Activated CD8-positive, alpha-beta memory T cell treated with anti-CD3 and anti-CD28 coated beads for 48 hours (primary cell): ENCODE results near the gene SPRY4.
"Not testable (repeated sequence)": the region's sequence is repeated elsewhere in the genome, so short reads cannot be mapped to it uniquely, and the experiment has no call there.

Experiments used
- DNase-seq, 3 experiments: peaks; one replicate each; pipeline ENCODE4 v3.0.0-alpha.2; 2020; ENCODE audit warnings: low read depth in 2 of 3, low spot score in 2 of 3

The SPRY4 gene

DNA sequence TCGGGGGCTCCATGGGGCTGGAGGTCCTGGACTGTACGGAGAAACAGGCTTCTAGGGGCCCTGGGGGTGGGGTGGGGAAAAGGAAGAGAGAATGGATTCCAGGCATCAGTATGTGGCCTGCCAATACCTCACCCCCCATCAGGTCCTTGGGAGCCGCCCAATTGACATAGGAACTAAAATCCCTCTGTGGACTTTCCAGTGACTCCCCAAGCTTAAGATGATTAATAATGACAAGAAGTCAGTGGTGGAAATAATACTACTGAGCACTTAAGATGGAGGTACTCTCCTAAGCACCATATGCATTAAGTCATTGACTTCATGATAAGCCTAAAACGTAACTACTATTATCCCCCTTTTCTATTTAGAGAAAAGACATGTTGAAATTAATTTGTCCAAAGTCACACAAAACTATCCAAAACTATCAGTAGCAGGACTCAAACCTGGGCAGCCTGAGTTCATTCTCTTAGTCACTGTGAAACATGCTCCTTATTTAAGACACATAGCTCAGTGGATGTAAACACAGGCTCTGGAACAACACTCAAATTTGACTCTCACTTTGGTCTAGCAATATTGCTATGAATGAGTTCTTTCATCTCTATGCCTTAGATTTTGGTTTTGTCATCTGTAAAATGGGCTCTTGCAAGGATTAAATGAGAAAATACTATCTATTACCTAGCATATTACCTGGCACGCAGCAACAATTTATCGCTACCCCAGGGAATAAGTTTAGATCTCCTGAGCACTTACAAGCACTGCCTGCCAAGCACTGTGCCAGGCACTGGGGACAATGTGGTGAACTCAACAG is 9.5 kb downstream of the SPRY4 start:
- DNase-seq: no peak

DNA sequence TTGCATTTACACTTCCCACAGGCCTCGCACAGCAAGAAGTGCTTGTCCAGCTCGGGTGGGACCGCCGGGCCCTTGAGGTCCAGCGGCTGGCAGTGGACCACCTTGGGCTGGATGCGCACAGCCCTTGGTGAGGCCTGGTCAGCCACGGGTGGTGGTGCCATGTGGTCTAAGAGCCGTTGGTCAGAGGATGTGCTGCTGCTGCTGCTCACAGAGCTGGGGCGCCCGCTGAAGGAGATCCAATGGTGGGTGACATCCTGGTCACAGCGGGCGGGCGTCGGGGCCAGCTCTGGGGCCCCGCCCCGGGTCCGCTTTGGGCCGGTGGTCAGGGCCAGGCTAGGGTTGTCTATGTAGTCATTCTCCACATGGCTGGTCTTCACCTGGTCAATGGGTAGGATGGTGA is 10.2 kb downstream of the SPRY4 start:
- no peak for DNase-seq

DNA sequence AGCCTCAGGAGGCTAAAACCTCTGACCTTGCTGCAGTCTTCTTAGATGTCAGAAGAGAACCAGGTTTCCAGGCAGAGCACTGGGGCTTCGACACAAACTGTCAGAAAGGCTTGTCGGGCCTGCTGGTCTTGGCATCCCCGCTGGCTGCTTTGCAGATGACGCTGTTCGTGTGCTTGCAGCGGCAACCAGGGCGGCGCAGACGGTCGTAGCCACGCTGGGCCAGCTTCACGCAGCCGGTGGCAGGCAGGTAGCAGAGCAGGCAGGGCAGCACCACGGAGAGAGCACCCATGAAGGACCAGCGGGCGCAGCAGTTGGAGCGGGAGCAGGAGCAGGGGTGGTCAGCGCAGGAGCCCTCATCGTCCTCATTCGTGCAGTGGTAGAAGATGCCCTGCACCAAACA is 10.7 kb downstream of the SPRY4 start:
- DNase-seq: no peak

DNA sequence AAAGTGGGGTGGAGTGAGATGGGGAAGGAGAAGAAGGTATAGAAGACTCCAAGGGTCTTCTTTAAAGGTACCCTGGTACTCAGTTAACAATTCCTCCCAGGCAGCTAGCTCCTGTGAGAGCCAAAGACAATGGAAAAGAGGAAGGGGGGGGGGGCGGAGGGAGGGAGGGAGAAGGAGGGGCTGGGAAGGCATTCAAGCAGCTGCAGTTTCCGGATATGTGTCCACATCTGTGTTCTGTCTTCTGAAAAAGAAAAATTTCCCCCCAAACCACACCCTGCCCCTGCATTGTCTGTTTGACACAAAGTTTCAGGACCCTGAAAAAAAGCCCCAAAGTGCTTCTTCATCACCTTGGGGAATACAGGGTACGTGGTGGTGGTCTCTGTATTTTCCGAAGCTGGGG is 11.1 kb downstream of the SPRY4 start:
- DNase-seq: no peak

- DNase-seq: no peak
Observed at GRCh38 chr5:142313275-142313674, 11.5 kb downstream of the SPRY4 start.

DNA sequence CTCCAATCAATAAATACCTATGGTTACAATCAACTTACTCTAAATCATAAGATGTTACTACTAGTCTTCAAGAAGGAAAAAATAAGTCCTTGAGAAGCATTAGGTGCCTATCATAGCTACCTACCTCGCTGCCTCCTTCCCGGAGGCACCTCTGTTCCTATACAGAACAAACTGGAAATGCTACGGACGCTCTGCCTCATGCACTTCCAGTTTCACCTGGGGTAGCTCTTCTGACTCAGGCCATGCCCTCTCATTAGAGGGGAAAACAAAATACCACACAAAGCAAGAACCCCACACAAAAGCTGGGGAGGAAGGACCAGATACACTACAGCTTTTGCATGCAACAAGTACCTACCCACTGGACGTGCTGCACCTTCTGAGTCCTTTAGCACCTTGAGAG is 12.4 kb downstream of the SPRY4 start:
- DNase-seq: no peak

- no peak for DNase-seq
Observed at GRCh38 chr5:142311725-142312124, 13.1 kb downstream of the SPRY4 start.

DNA sequence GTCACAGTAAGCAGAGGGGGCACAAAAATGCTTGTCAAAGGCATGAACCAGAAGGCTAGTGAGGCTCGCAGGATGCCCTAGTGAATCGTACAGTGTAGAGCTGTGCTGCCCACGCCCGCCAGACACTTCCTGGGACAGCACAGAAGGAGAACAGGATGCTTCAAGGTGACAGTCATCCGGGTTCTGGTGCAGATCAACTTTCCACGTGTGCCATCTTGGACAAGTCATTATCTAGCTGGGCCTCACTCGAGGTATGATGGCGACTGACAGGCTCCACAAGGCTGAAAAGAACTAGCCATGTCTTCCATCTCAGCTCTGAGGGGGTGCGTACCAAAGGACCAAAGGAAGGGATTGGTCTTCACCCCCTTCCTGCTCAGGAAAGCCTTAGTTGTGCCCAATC is 14.0 kb downstream of the SPRY4 start:
- no peak for DNase-seq

GRCh38 chr5:142309747-142310318 is 15.0 kb downstream of the SPRY4 start:
- no peak for DNase-seq

GRCh38 chr5:142308358-142308757 is 16.5 kb downstream of the SPRY4 start:
- DNase-seq: no peak

- no peak for DNase-seq
Observed at GRCh38 chr5:142307146-142307890, 17.5 kb downstream of the SPRY4 start.

DNA sequence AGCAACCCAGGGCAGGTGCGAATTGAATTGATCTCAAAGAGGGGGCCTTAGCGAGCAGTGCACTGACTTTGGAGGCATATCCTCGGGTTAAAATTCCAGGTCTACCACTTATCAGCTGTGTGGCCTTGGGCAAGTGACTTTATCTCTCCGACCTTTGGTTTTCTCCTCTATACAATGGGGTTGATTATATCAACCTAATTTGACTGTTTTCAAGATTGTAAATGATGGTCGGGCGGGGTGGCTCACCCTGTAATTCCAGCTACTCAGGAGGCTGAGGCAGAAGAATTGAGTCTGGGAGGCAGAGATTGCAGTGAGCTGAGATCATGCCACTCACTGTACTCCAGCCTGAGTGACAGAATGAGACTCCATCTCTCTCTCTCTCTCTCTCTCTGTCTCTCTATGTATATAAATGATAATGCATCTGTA is 18.7 kb downstream of the SPRY4 start:
- no peak for DNase-seq

- no peak for DNase-seq
Observed at GRCh38 chr5:142305211-142305610, 19.6 kb downstream of the SPRY4 start.

GRCh38 chr5:142304013-142304701 is 20.7 kb downstream of the SPRY4 start:
- no peak for DNase-seq

- no peak for DNase-seq
Observed at GRCh38 chr5:142303565-142303964, 21.3 kb downstream of the SPRY4 start.

DNA sequence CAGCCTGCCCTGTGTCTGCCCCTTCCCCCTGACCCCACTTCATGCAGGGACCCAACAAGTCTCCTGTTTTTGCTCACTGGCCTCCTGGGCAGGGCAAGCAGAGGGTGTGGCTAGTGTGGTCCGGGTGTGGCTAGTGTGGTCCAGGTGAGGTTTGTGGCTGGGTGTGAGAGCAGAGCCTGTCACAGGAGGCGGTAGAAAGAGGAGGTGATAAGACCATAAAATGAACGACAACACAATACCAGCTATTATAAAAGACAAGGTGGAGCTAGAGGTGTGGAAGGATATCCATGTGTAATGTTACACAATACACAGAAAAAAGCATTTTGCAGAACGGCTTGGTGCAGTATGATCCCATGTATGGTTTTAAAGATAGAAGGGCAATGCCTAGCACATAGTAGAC is 23.3 kb downstream of the SPRY4 start:
- no peak for DNase-seq

GRCh38 chr5:142300677-142301076 is 24.1 kb downstream of the SPRY4 start:
- DNase-seq: no peak

DNA sequence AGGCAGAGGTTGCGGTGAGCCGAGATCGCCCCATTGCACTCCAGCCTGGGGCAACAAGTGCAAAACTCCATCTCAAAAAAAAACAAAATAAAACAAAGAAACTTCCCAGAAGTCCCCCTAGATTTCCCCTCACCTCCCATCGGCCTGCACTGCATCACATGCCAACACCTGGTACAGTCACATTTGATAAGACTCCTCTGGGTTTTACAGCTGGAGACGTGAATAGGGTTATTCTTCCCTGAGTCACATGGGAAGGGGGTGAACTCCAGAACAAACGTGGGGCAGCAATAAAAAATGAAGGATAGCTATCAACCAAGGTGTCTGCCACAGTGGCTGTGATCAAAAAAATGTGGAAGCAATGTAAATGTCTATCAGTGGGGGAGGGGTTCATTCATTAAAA is 26.0 kb downstream of the SPRY4 start:
- DNase-seq: no peak

DNA sequence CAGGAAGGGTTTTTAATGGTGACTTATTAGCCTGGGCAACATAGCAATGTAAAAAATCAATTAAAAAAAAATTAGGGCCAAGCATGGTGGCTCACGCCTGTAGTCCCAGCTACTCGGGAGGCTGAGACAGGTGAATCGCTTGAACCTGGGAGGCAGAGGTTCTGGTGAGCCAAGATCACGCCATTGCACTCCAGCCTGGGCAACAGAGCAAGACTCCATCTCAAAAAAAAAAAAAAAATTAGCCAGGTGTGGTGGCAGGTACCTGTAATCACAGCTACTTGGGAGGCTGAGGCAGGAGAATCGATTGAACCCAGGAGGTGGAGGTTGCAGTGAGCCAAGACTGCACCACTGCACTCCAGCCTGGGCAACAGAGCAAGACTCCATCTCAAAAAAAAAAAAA is 27.0 kb downstream of the SPRY4 start:
- DNase-seq: not testable (repeated sequence)

- DNase-seq: no peak
Observed at GRCh38 chr5:142296914-142297417, 27.9 kb downstream of the SPRY4 start.
